Measurements from ENCODE around the gene SLIT3. TPM values are rescaled to one million over a fixed set of nuclear protein-coding genes. Genes with fewer than 3 reads are reported as not detected.

Gene SLIT3
- total and polyA plus RNA-seq, 10 of the 15 experiments (the other 5 are each of a cell fraction or from before 2014, with no cell fraction given): 0.05 TPM; not detected in 9

- H3K4me2 ChIP-seq (ENCODE audit: control insufficient read depth, insufficient read depth): no peak overlapping the region
- H2AFZ ChIP-seq (ENCODE audit: control insufficient read depth, low read depth, low read length): no peak overlapping the region
- ChIA-PET POLR2A (no interaction called here), CTCF (interaction anchor here (1.6 kb wide), 1 partner anchor 10 kb away, joined by 3 read pairs; no protein-coding TSS in a partner anchor), RAD21 (ENCODE audit: unreplicated experiment) (no interaction called here), SMC1A (ENCODE audit: uncharacterized antibody, unreplicated experiment) (no interaction called here)
- H3K4me1 ChIP-seq (ENCODE audit: control insufficient read depth, insufficient read depth, low read length): no peaks in the 10 kb centered on the region
- DNase-seq (ENCODE audit: low read depth, low spot score) (no peak), FAIRE-seq (no peak), ATAC-seq (no peak)
- no TSS peak for BruUV-seq (replicated peaks)
- TF ChIP-seq ZNF592 (IDR thresholded peaks at IDR 0.05): no peak
- TF ChIP-seq SRF (IDR thresholded peaks at IDR 0.05; ENCODE audit: low read depth in 2 of 2, low read length in 2 of 2): no peak
- TF ChIP-seq ZNF274 (IDR thresholded peaks at IDR 0.05; ENCODE audit: insufficient read depth, insufficient read length): no peak
- no peak for TF ChIP-seq DPF2 (IDR thresholded peaks at IDR 0.05)
- no peak for TF ChIP-seq GABPA (IDR thresholded peaks at IDR 0.05; ENCODE audit: low read depth)
- TF ChIP-seq TCF3 (IDR thresholded peaks at IDR 0.05; ENCODE audit: borderline replicate concordance, insufficient read depth, low read depth, low read length): no peak
- no peak for TF ChIP-seq MAX (IDR thresholded peaks at IDR 0.05; ENCODE audit: low read depth, low read length)
- TF ChIP-seq TARDBP (IDR thresholded peaks at IDR 0.05; ENCODE audit: borderline replicate concordance): no peak
- no peak for TF ChIP-seq PAX5 (IDR thresholded peaks at IDR 0.05; ENCODE audit: borderline replicate concordance, low read depth, low read length)
- no peak for TF ChIP-seq MLLT1 (IDR thresholded peaks at IDR 0.05)
- no peak for TF ChIP-seq POLR2AphosphoS2 (IDR thresholded peaks at IDR 0.05; ENCODE audit: low read depth, low read length)
- TF ChIP-seq HDAC6 (IDR thresholded peaks at IDR 0.05; ENCODE audit: unreplicated experiment): no peak
- no peak for TF ChIP-seq ZZZ3 (IDR thresholded peaks at IDR 0.05; ENCODE audit: control insufficient read depth, insufficient read length, low read depth)
- TF ChIP-seq MYB (IDR thresholded peaks at IDR 0.05; ENCODE audit: borderline replicate concordance, low read depth, low read length): no peak
- TF ChIP-seq ZNF622 (IDR thresholded peaks at IDR 0.05): no peak
- TF ChIP-seq MYC (IDR thresholded peaks at IDR 0.05; ENCODE audit: insufficient read depth, insufficient read length, insufficient replicate concordance, low read length, severe bottlenecking): no peak
- no peak overlapping the region for H3K4me3 ChIP-seq
- intact Hi-C loops (cut with micrococcal nuclease; ENCODE audit: unreplicated experiment) (no loop called here), in situ Hi-C loops (cut with MboI) (no loop called here)
- H3K27ac ChIP-seq (ENCODE audit: control insufficient read depth, insufficient read depth): no peak overlapping the region
- H4K20me1 ChIP-seq (ENCODE audit: control insufficient read depth, insufficient read depth): no peaks in the 10 kb centered on the region
- H3K36me3 ChIP-seq (ENCODE audit: control insufficient read depth in 2 of 2, insufficient read depth in 2 of 2, low read length in 1 of 2): no peaks in the 10 kb centered on the region
- no peaks in the 10 kb centered on the region for H3K9me3 ChIP-seq (replicated peaks; ENCODE audit: control insufficient read depth, insufficient read depth, low read length)
- no peaks in the 10 kb centered on the region; a peak in 2 of 4 replicates for H3K27me3 ChIP-seq (replicated peaks in 1 of 2; ENCODE audit: control insufficient read depth in 2 of 2, insufficient read depth in 2 of 2, low read length in 1 of 2)
- H3K9ac ChIP-seq (ENCODE audit: control insufficient read depth, insufficient read depth, low read length): no peak overlapping the region
- H3K79me2 ChIP-seq (ENCODE audit: control insufficient read depth, insufficient read depth, low read length): no peaks in the 10 kb centered on the region
Measured at GRCh38 chr5:168807287-168807686, 493.7 kb downstream of the SLIT3 start.
